ENCODE data around the gene PRPSAP2. TPM values are rescaled to one million over a fixed set of nuclear protein-coding genes. Genes with fewer than 3 reads are reported as not detected.

Gene PRPSAP2
- total RNA-seq, 1 experiment from 2014 or later, result 37.8 TPM

DNA sequence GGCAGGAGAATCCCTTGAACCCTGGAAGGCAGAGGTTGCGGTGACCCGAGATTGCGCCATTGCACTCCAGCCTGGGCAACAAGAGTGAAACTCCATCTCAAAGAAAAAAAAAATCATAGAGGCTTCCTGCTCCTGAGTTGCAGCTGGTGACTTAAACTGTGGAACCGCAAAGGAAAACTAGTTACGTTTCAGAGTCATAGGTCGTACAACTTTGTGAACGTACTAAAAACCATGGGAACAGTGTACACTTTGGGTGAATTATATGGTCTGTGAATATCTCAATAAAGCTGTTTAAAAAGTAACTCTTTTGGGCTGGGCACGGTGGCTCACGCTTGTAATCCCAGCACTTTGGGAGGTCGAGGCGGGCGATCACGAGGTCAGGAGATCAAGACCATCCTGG, 117.7 kb downstream of the PRPSAP2 start:
- Histone ChIP-seq H3K27me3 (ENCODE audit: insufficient read depth, low read length) (no peaks in the 10 kb centered on the region), H4K20me1 (ENCODE audit: insufficient read depth) (no peaks in the 10 kb centered on the region), H3K36me3 (ENCODE audit: control insufficient read depth in 1 of 2, insufficient read depth in 2 of 2, low read length in 2 of 2) (peaks cover 28 to 43% of the 10 kb centered on the region in 2 experiments; a peak in 3 of 4 replicates), H3K4me1 (ENCODE audit: control insufficient read depth in 1 of 2, insufficient read depth in 2 of 2, low read length in 2 of 2) (peaks cover 0 to 6% of the 10 kb centered on the region in 2 experiments; a peak in 2 of 4 replicates), H2AFZ (ENCODE audit: low read depth, low read length, poor library complexity, severe bottlenecking) (no peak overlapping the region), H3K9me3 (ENCODE audit: control insufficient read depth in 1 of 2, insufficient read depth in 1 of 2, low read depth in 1 of 2, low read length in 2 of 2) (no peaks in the 10 kb centered on the region), H3K79me2 (ENCODE audit: insufficient read depth, low read length) (peaks cover 16% of the 10 kb centered on the region), H3K27ac (ENCODE audit: low read depth, low read length) (no peak overlapping the region), H3K9me2 (ENCODE audit: insufficient read depth) (no peaks in the 10 kb centered on the region), H3K9ac (ENCODE audit: low read length) (no peak overlapping the region), H3K4me2 (ENCODE audit: low read length) (no peak overlapping the region), H3K4me3 (replicated peaks in 1 of 2; ENCODE audit: low read depth in 1 of 2, low read length in 2 of 2) (no peak overlapping the region)
- TF ChIP-seq, protein P1, sequence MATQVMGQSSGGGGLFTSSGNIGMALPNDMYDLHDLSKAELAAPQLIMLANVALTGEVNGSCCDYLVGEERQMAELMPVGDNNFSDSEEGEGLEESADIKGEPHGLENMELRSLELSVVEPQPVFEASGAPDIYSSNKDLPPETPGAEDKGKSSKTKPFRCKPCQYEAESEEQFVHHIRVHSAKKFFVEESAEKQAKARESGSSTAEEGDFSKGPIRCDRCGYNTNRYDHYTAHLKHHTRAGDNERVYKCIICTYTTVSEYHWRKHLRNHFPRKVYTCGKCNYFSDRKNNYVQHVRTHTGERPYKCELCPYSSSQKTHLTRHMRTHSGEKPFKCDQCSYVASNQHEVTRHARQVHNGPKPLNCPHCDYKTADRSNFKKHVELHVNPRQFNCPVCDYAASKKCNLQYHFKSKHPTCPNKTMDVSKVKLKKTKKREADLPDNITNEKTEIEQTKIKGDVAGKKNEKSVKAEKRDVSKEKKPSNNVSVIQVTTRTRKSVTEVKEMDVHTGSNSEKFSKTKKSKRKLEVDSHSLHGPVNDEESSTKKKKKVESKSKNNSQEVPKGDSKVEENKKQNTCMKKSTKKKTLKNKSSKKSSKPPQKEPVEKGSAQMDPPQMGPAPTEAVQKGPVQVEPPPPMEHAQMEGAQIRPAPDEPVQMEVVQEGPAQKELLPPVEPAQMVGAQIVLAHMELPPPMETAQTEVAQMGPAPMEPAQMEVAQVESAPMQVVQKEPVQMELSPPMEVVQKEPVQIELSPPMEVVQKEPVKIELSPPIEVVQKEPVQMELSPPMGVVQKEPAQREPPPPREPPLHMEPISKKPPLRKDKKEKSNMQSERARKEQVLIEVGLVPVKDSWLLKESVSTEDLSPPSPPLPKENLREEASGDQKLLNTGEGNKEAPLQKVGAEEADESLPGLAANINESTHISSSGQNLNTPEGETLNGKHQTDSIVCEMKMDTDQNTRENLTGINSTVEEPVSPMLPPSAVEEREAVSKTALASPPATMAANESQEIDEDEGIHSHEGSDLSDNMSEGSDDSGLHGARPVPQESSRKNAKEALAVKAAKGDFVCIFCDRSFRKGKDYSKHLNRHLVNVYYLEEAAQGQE (IDR thresholded peaks at IDR 0.05; ENCODE audit: low read depth), result no peak
- TF ChIP-seq YY1 (IDR thresholded peaks at IDR 0.05; ENCODE audit: extremely low read depth, insufficient replicate concordance, low read depth, low read length) (no peak), JUND (IDR thresholded peaks at IDR 0.05) (no peak), SP1 (IDR thresholded peaks at IDR 0.05; ENCODE audit: low read depth) (no peak), SIN3A (IDR thresholded peaks at IDR 0.05; ENCODE audit: low read depth) (no peak), TCF7L2 (IDR thresholded peaks at IDR 0.05; ENCODE audit: borderline replicate concordance, extremely low read depth, insufficient read depth, insufficient read length) (no peak), ZFX (IDR thresholded peaks at IDR 0.05) (no peak), CEBPB (IDR thresholded peaks at IDR 0.05; ENCODE audit: low read depth) (no peak)
- TF ChIP-seq, protein P2, sequence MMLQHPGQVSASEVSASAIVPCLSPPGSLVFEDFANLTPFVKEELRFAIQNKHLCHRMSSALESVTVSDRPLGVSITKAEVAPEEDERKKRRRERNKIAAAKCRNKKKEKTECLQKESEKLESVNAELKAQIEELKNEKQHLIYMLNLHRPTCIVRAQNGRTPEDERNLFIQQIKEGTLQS (IDR thresholded peaks at IDR 0.05), result no peak
- TF ChIP-seq, protein P3, sequence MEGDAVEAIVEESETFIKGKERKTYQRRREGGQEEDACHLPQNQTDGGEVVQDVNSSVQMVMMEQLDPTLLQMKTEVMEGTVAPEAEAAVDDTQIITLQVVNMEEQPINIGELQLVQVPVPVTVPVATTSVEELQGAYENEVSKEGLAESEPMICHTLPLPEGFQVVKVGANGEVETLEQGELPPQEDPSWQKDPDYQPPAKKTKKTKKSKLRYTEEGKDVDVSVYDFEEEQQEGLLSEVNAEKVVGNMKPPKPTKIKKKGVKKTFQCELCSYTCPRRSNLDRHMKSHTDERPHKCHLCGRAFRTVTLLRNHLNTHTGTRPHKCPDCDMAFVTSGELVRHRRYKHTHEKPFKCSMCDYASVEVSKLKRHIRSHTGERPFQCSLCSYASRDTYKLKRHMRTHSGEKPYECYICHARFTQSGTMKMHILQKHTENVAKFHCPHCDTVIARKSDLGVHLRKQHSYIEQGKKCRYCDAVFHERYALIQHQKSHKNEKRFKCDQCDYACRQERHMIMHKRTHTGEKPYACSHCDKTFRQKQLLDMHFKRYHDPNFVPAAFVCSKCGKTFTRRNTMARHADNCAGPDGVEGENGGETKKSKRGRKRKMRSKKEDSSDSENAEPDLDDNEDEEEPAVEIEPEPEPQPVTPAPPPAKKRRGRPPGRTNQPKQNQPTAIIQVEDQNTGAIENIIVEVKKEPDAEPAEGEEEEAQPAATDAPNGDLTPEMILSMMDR (IDR thresholded peaks at IDR 0.05 in 2 of 3, conservative IDR thresholded peaks at IDR 0.05 in 1 of 3; ENCODE audit: borderline replicate concordance in 1 of 3, insufficient read depth in 1 of 3, low read depth in 2 of 3, low read length in 2 of 3), result no peak
- ChIA-PET CTCF (no interaction called here), POLR2A (no interaction called here), RAD21 (ENCODE audit: low non-redundant PET in 1 of 2, low total read pairs in 2 of 2, uncharacterized antibody in 2 of 2, unreplicated experiment in 2 of 2) (interaction anchor here in 1 of 2 experiments (1.5 kb wide), 1 partner anchor 15 kb away, joined by 3 read pairs; no protein-coding TSS in a partner anchor)
- BruUV-seq (replicated peaks), result no TSS peak
- no peak for DNase-seq (ENCODE audit: low read depth, low spot score)
- no peak for ATAC-seq
- intact Hi-C loops (cut with micrococcal nuclease), result no loop called here

Data from HCT116 (cell line).